Hematopoietic multipotent progenitor cell treated with erythropoietin and hydrocortisone succinate and interleukin-3 and kit ligand, for 4 days (in vitro differentiated cells): Measurements from ENCODE around the gene FES.
"Not testable (repeated sequence)": the region's sequence is repeated elsewhere in the genome, so short reads cannot be mapped to it uniquely, and the experiment has no call there.

Source experiments
- DNase-seq: peaks from one replicate; pipeline ENCODE4 v3.0.0-alpha.2; 2015

Gene FES

GRCh38 chr15:90883976-90884718, at the start of gene FES:
Gene FES, plus strand, starts transcription at chr15:90884504. Its CDS starts 542 bp downstream, at chr15:90885046.
- peak; percentile 92 for DNase-seq

- no peak for DNase-seq
Measured at GRCh38 chr15:90834626-90835025, 49.7 kb upstream of the FES start.

GRCh38 chr15:90836296-90836871, 47.9 kb upstream of the FES start:
- no peak for DNase-seq

GRCh38 chr15:90837094-90837493, 47.2 kb upstream of the FES start:
- no peak for DNase-seq

GRCh38 chr15:90838139-90838538, 46.2 kb upstream of the FES start:
- peak; percentile 77 for DNase-seq

GRCh38 chr15:90838544-90838943, 45.8 kb upstream of the FES start:
- no peak for DNase-seq

GRCh38 chr15:90839187-90840071, 44.9 kb upstream of the FES start:
- DNase-seq, result peak; percentile 94

- DNase-seq, result no peak
Measured at GRCh38 chr15:90840157-90840855, 44.0 kb upstream of the FES start.

- DNase-seq, result peak; percentile 98
Measured at GRCh38 chr15:90840954-90841353, 43.4 kb upstream of the FES start.

- no peak for DNase-seq
Measured at GRCh38 chr15:90844696-90845095, 39.6 kb upstream of the FES start.

- DNase-seq, result peak; percentile 73
Measured at GRCh38 chr15:90845201-90845949, 38.9 kb upstream of the FES start.

GRCh38 chr15:90849424-90849823, 34.9 kb upstream of the FES start:
- DNase-seq, result not testable (repeated sequence)

GRCh38 chr15:90851114-90851513, 33.2 kb upstream of the FES start:
- no peak for DNase-seq

GRCh38 chr15:90851940-90852339, 32.4 kb upstream of the FES start:
- DNase-seq, result no peak

- DNase-seq, result no peak
Measured at GRCh38 chr15:90855139-90855538, 29.2 kb upstream of the FES start.

GRCh38 chr15:90857337-90857736, 27.0 kb upstream of the FES start:
- no peak for DNase-seq

GRCh38 chr15:90857883-90858443, 26.3 kb upstream of the FES start:
- DNase-seq, result no peak

- no peak for DNase-seq
Measured at GRCh38 chr15:90859234-90860131, 24.8 kb upstream of the FES start.

GRCh38 chr15:90860450-90860849, 23.9 kb upstream of the FES start:
- DNase-seq, result no peak

GRCh38 chr15:90860942-90861675, 23.2 kb upstream of the FES start:
- DNase-seq, result no peak
